GM21526 (cell line): ENCODE measurements around the gene TBC1D22A.

Experiments used
- ATAC-seq: cut with Tn5 transposase; IDR thresholded peaks from one replicate; pipeline ENCODE4 v1.9.1; 2021; ENCODE audit warnings: moderate library complexity; ENCODE audit not compliant: unreplicated experiment, low FRiP score

The TBC1D22A gene

GRCh38 chr22:46736705-46737104 is 25.7 kb upstream of the TBC1D22A start:
- ATAC-seq, result no peak

GRCh38 chr22:46737105-46737975 is 25.1 kb upstream of the TBC1D22A start:
- no peak for ATAC-seq

- no peak for ATAC-seq
Observed at GRCh38 chr22:46737976-46738646, 24.3 kb upstream of the TBC1D22A start, which contains the start of gene CERK. CERK (minus strand) TSS chr22:46738252; CDS start chr22:46738148, 104 bp downstream.

- ATAC-seq, result no peak
Observed at GRCh38 chr22:46738647-46739093, 23.8 kb upstream of the TBC1D22A start.

GRCh38 chr22:46739094-46739870 is 23.2 kb upstream of the TBC1D22A start:
- ATAC-seq, result no peak

GRCh38 chr22:46740910-46741780 is 21.3 kb upstream of the TBC1D22A start:
- ATAC-seq, result no peak

GRCh38 chr22:46741974-46742519 is 20.4 kb upstream of the TBC1D22A start:
- no peak for ATAC-seq

GRCh38 chr22:46742576-46743221 is 19.8 kb upstream of the TBC1D22A start:
- no peak for ATAC-seq

GRCh38 chr22:46744581-46744980 is 17.9 kb upstream of the TBC1D22A start:
- ATAC-seq, result no peak

- no peak for ATAC-seq
Observed at GRCh38 chr22:46746192-46746591, 16.3 kb upstream of the TBC1D22A start.

GRCh38 chr22:46746620-46747019 is 15.8 kb upstream of the TBC1D22A start:
- no peak for ATAC-seq

GRCh38 chr22:46747646-46748045 is 14.8 kb upstream of the TBC1D22A start:
- no peak for ATAC-seq

GRCh38 chr22:46748206-46748907 is 14.1 kb upstream of the TBC1D22A start:
- no peak for ATAC-seq

- no peak for ATAC-seq
Observed at GRCh38 chr22:46748908-46749675, 13.4 kb upstream of the TBC1D22A start.

GRCh38 chr22:46749682-46750529 is 12.5 kb upstream of the TBC1D22A start:
- ATAC-seq, result no peak

- ATAC-seq, result no peak
Observed at GRCh38 chr22:46750530-46750800, 12.0 kb upstream of the TBC1D22A start.

GRCh38 chr22:46750863-46751443 is 11.5 kb upstream of the TBC1D22A start:
- ATAC-seq, result no peak
